NCI-H1436 (cell line): ENCODE results near the gene QKI.

Source experiments
- DNase-seq: peaks from one replicate; lab custom pipeline; 2025; lab: John Stamatoyannopoulos, UW

QKI gene

GRCh38 chr6:163617549-163617948, 203.0 kb downstream of the QKI start:
- DNase-seq: no peak

- no peak for DNase-seq
Measured at GRCh38 chr6:163620101-163620500, 205.6 kb downstream of the QKI start.

GRCh38 chr6:163620670-163621330, 206.3 kb downstream of the QKI start:
- no peak for DNase-seq

GRCh38 chr6:163625265-163625664, 210.7 kb downstream of the QKI start:
- DNase-seq: no peak

- no peak for DNase-seq
Measured at GRCh38 chr6:163626073-163626867, 211.8 kb downstream of the QKI start.

GRCh38 chr6:163627274-163628062, 212.9 kb downstream of the QKI start:
- no peak for DNase-seq
